Endothelial cell of umbilical vein (primary cell): Measurements from ENCODE around the gene SNAI3.

ENCODE experiments used
- EZH2 ChIP-seq: IDR thresholded peaks from 2 replicates; pipeline ENCODE4 v1.6.1; 2012; ENCODE audit warnings: borderline replicate concordance, low read depth, mild to moderate bottlenecking, moderate library complexity, low read length, inconsistent platforms; ENCODE audit not compliant: severe bottlenecking
- FOS ChIP-seq: IDR thresholded peaks from 2 replicates; pipeline ENCODE4 v1.6.1; 2011; ENCODE audit warnings: mild to moderate bottlenecking, low read length, moderate library complexity, borderline replicate concordance; ENCODE audit not compliant: insufficient read depth
- JUN ChIP-seq: IDR thresholded peaks from 2 replicates; pipeline ENCODE4 v1.6.1; 2011; ENCODE audit warnings: borderline replicate concordance, low read depth; ENCODE audit not compliant: insufficient read length, insufficient read depth
- MAX ChIP-seq: IDR thresholded peaks from 2 replicates; pipeline ENCODE4 v1.6.1; 2011; ENCODE audit not compliant: insufficient read depth, insufficient read length
- MYC ChIP-seq: IDR thresholded peaks from one replicate; pipeline ENCODE4 v1.6.1; 2011; ENCODE audit warnings: mild to moderate bottlenecking, low read depth, low read length
- POLR2A ChIP-seq: IDR thresholded peaks from 2 replicates; pipeline ENCODE4 v1.6.1; 2012; ENCODE audit warnings: low read depth, mild to moderate bottlenecking, control low read depth, low read length
- POLR2AphosphoS5 ChIP-seq: IDR thresholded peaks from 2 replicates; pipeline ENCODE4 v1.6.1; 2012; ENCODE audit warnings: low read depth, mild to moderate bottlenecking, control low read depth, low read length, moderate library complexity; ENCODE audit not compliant: insufficient read depth
- TF ChIP-seq, protein P1 (sequence below), 2 donors: IDR thresholded peaks; 1 replicate in 1 of 2; 2 replicates in 1 of 2; pipeline ENCODE4 v1.5.1; 2011; ENCODE audit warnings: low read length in 2 of 2, mild to moderate bottlenecking in 2 of 2, moderate library complexity in 2 of 2, control low read depth in 1 of 2, inconsistent platforms in 1 of 2, low read depth in 1 of 2; ENCODE audit not compliant: insufficient read depth in 1 of 2; ENCODE audit errors: extremely low read depth in 1 of 2

DNA sequence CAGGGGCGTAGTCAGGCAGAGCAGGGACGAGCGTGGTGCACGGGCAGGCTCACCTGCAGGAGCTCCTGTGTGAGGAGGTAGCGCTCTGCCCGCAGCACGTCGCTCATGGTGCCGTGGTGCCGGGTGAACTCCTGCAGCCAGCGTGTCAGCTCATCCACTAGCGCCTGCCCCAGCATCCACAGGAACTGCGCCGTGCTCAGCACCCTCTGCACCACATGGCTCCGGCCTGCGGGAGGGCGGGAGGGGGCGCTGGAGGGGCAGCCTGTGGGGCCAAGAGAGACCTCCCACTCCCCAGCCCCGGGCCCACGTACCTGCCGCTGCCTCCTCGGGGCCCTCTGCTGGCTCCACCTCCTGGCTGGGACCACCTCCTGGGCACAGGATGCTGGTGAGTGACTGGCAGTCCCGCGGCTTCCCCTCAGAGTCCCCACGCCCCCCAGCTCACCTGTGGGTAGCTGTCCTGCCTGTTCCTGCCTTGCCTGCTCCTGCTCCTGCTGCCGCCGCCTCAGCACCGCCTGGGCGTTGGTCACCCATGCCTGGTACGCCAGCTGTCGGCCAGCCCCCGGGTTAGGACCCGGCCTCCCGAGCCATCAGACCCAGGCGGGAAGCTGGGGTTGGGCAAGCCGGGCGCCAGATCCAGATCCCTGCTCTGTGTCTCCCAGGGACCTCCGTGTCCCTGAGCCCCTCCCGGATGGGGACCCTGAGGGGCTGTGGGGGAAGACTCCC, 36.6 kb upstream of the SNAI3 start:
- TF ChIP-seq, protein P1, sequence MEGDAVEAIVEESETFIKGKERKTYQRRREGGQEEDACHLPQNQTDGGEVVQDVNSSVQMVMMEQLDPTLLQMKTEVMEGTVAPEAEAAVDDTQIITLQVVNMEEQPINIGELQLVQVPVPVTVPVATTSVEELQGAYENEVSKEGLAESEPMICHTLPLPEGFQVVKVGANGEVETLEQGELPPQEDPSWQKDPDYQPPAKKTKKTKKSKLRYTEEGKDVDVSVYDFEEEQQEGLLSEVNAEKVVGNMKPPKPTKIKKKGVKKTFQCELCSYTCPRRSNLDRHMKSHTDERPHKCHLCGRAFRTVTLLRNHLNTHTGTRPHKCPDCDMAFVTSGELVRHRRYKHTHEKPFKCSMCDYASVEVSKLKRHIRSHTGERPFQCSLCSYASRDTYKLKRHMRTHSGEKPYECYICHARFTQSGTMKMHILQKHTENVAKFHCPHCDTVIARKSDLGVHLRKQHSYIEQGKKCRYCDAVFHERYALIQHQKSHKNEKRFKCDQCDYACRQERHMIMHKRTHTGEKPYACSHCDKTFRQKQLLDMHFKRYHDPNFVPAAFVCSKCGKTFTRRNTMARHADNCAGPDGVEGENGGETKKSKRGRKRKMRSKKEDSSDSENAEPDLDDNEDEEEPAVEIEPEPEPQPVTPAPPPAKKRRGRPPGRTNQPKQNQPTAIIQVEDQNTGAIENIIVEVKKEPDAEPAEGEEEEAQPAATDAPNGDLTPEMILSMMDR (IDR thresholded peaks at IDR 0.05; ENCODE audit: extremely low read depth in 1 of 2, insufficient read depth in 1 of 2, low read depth in 1 of 2, low read length in 2 of 2): no peak
- no peak for TF ChIP-seq MAX
- TF ChIP-seq POLR2AphosphoS5: no peak
- no peak for TF ChIP-seq EZH2
- TF ChIP-seq POLR2A: no peak
- TF ChIP-seq JUN: no peak
- TF ChIP-seq FOS: no peak
- no peak for TF ChIP-seq MYC
